Measurements from ENCODE around the gene GUCY2C.

GUCY2C gene

GRCh38 chr12:14575585-14575984, 120.8 kb downstream of the GUCY2C start:
- H4K20me1 ChIP-seq (ENCODE audit: insufficient read depth): no peaks in the 10 kb centered on the region
- H3K4me2 ChIP-seq: no peak overlapping the region
- no peak for TF ChIP-seq CTCF (conservative IDR thresholded peaks at IDR 0.05; ENCODE audit: low read depth, low read length)
- no peaks in the 10 kb centered on the region for H3K79me2 ChIP-seq (ENCODE audit: insufficient read depth, low read depth)
- H3K4me1 ChIP-seq (ENCODE audit: low read depth, poor library complexity, severe bottlenecking): peaks cover 19% of the 10 kb centered on the region
- H3K36me3 ChIP-seq (ENCODE audit: insufficient read depth): no peaks in the 10 kb centered on the region
- no peaks in the 10 kb centered on the region for H3K27me3 ChIP-seq (ENCODE audit: insufficient read depth, low read depth)
- H3K27ac ChIP-seq: no peak overlapping the region
- no peak overlapping the region for H3K9ac ChIP-seq
- H2AFZ ChIP-seq (ENCODE audit: low read depth): no peak overlapping the region
- no peak overlapping the region for H3K4me3 ChIP-seq (IDR thresholded peaks at IDR 0.05; ENCODE audit: insufficient read depth, low read depth, low read length)

GRCh38 chr12:14573118-14573517, 123.3 kb downstream of the GUCY2C start:
- Histone ChIP-seq H3K4me3 (IDR thresholded peaks at IDR 0.05; ENCODE audit: insufficient read depth, low read depth, low read length) (no peak overlapping the region), H3K27ac (no peak overlapping the region), H3K4me1 (ENCODE audit: low read depth, poor library complexity, severe bottlenecking) (peaks cover 17% of the 10 kb centered on the region), H4K20me1 (ENCODE audit: insufficient read depth) (no peaks in the 10 kb centered on the region), H3K36me3 (ENCODE audit: insufficient read depth) (no peaks in the 10 kb centered on the region), H3K79me2 (ENCODE audit: insufficient read depth, low read depth) (no peaks in the 10 kb centered on the region), H2AFZ (ENCODE audit: low read depth) (no peak overlapping the region), H3K27me3 (ENCODE audit: insufficient read depth, low read depth) (no peaks in the 10 kb centered on the region), H3K4me2 (no peak overlapping the region), H3K9ac (no peak overlapping the region)
- no peak for TF ChIP-seq CTCF (conservative IDR thresholded peaks at IDR 0.05; ENCODE audit: low read depth, low read length)

- Histone ChIP-seq H2AFZ (ENCODE audit: low read depth) (no peak overlapping the region), H3K27me3 (ENCODE audit: insufficient read depth, low read depth) (no peaks in the 10 kb centered on the region), H3K4me1 (ENCODE audit: low read depth, poor library complexity, severe bottlenecking) (peaks cover 11% of the 10 kb centered on the region), H3K36me3 (ENCODE audit: insufficient read depth) (no peaks in the 10 kb centered on the region), H4K20me1 (ENCODE audit: insufficient read depth) (no peaks in the 10 kb centered on the region), H3K9ac (no peak overlapping the region), H3K79me2 (ENCODE audit: insufficient read depth, low read depth) (no peaks in the 10 kb centered on the region), H3K4me3 (IDR thresholded peaks at IDR 0.05; ENCODE audit: insufficient read depth, low read depth, low read length) (no peak overlapping the region), H3K27ac (no peak overlapping the region), H3K4me2 (no peak overlapping the region)
- TF ChIP-seq CTCF (conservative IDR thresholded peaks at IDR 0.05; ENCODE audit: low read depth, low read length): no peak
Measured at GRCh38 chr12:14572401-14572800, 124.0 kb downstream of the GUCY2C start.

- no peaks in the 10 kb centered on the region for H3K79me2 ChIP-seq (ENCODE audit: insufficient read depth, low read depth)
- H3K27me3 ChIP-seq (ENCODE audit: insufficient read depth, low read depth): no peaks in the 10 kb centered on the region
- no peak overlapping the region for H3K4me2 ChIP-seq
- no peak overlapping the region for H3K27ac ChIP-seq
- no peaks in the 10 kb centered on the region for H4K20me1 ChIP-seq (ENCODE audit: insufficient read depth)
- no peak for TF ChIP-seq CTCF (conservative IDR thresholded peaks at IDR 0.05; ENCODE audit: low read depth, low read length)
- no peaks in the 10 kb centered on the region for H3K36me3 ChIP-seq (ENCODE audit: insufficient read depth)
- no peak overlapping the region for H3K9ac ChIP-seq
- H2AFZ ChIP-seq (ENCODE audit: low read depth): no peak overlapping the region
- peaks cover 5% of the 10 kb centered on the region for H3K4me1 ChIP-seq (ENCODE audit: low read depth, poor library complexity, severe bottlenecking)
- H3K4me3 ChIP-seq (IDR thresholded peaks at IDR 0.05; ENCODE audit: insufficient read depth, low read depth, low read length): no peak overlapping the region
Measured at GRCh38 chr12:14571779-14572178, 124.6 kb downstream of the GUCY2C start.

Measured in KMS-11 (cell line).